HepG2 (cell line): ENCODE results near the gene HS3ST3B1. TPM values are rescaled to one million over a fixed set of nuclear protein-coding genes. Genes with fewer than 3 reads are reported as not detected.

ENCODE experiments used
- ATF4 ChIP-seq, 2 experiments: fragments of 450-650 bp in 1 of 2; sonication (generic) in 1 of 2; formaldehyde crosslinking; IDR thresholded peaks; 2 replicates each; pipeline versions ENCODE4 v1.5.0 to v1.8.0; 2020 to 2022; ENCODE audit warnings: mild to moderate bottlenecking in 1 of 2, missing genetic modification reagents in 1 of 2
- CERS6 ChIP-seq: sonication (generic); formaldehyde crosslinking; IDR thresholded peaks from 2 replicates; pipeline ENCODE4 v1.5.0; 2020; ENCODE audit warnings: missing genetic modification reagents
- CHCHD3 ChIP-seq: sonication (generic); formaldehyde crosslinking; IDR thresholded peaks from 2 replicates; pipeline ENCODE4 v1.8.0; 2022; ENCODE audit warnings: mild to moderate bottlenecking, missing genetic modification reagents, moderate library complexity
- FOXC1 ChIP-seq: sonication (generic); formaldehyde crosslinking; IDR thresholded peaks from 2 replicates; pipeline ENCODE4 v1.8.0; 2022; ENCODE audit warnings: mild to moderate bottlenecking, missing genetic modification reagents, borderline replicate concordance
- HMGXB3 ChIP-seq: sonication (generic); formaldehyde crosslinking; IDR thresholded peaks from 2 replicates; pipeline ENCODE4 v1.4.0; 2020; ENCODE audit warnings: missing genetic modification reagents, borderline replicate concordance
- KDM5B ChIP-seq: sonication (generic); formaldehyde crosslinking; IDR thresholded peaks from 2 replicates; pipeline ENCODE4 v1.4.0; 2020; ENCODE audit warnings: missing genetic modification reagents, mild to moderate bottlenecking, borderline replicate concordance
- KLF11 ChIP-seq: IDR thresholded peaks from 2 replicates; pipeline ENCODE4 v1.6.1; 2016; ENCODE audit warnings: missing compliant biosample characterization
- MAFG ChIP-seq: sonication (generic); formaldehyde crosslinking; IDR thresholded peaks from 2 replicates; pipeline ENCODE4 v1.5.1; 2020; ENCODE audit warnings: mild to moderate bottlenecking, missing genetic modification reagents
- RAD21 ChIP-seq: fragments of 450-650 bp; formaldehyde crosslinking; IDR thresholded peaks from 2 replicates; pipeline ENCODE4 v1.5.0; 2020; ENCODE audit warnings: mild to moderate bottlenecking
- REXO4 ChIP-seq: sonication (generic); formaldehyde crosslinking; IDR thresholded peaks from 2 replicates; pipeline ENCODE4 v1.8.0; 2022; ENCODE audit warnings: missing genetic modification reagents, mild to moderate bottlenecking, borderline replicate concordance
- SRF ChIP-seq: IDR thresholded peaks from 2 replicates; pipeline ENCODE4 v1.6.1; 2011; ENCODE audit warnings: mild to moderate bottlenecking, low read depth, low read length, moderate library complexity
- SRSF4 ChIP-seq: fragments of 200-400 bp; formaldehyde crosslinking; IDR thresholded peaks from one replicate; pipeline ENCODE4 v1.6.1; 2018; ENCODE audit warnings: mild to moderate bottlenecking, low read depth, low read length, moderate library complexity; ENCODE audit not compliant: poor library complexity, severe bottlenecking
- SSRP1 ChIP-seq: IDR thresholded peaks from 2 replicates; pipeline ENCODE4 v1.6.1; 2016; ENCODE audit warnings: control low read depth
- TP53 ChIP-seq: sonication (generic); formaldehyde crosslinking; conservative IDR thresholded peaks from 2 replicates; pipeline ENCODE4 v1.4.0; 2020; ENCODE audit warnings: missing genetic modification reagents
- ZFP36L2 ChIP-seq: sonication (generic); formaldehyde crosslinking; IDR thresholded peaks from 2 replicates; pipeline ENCODE4 v1.4.0; 2020; ENCODE audit warnings: missing genetic modification reagents
- ZFP82 ChIP-seq: sonication (generic); formaldehyde crosslinking; IDR thresholded peaks from 2 replicates; pipeline ENCODE4 v1.5.1; 2020; ENCODE audit warnings: mild to moderate bottlenecking, missing genetic modification reagents, borderline replicate concordance
- ZMYM3 ChIP-seq: sonication (generic); formaldehyde crosslinking; IDR thresholded peaks from 2 replicates; pipeline ENCODE4 v1.5.1; 2020; ENCODE audit warnings: mild to moderate bottlenecking, missing genetic modification reagents
- ZNF224 ChIP-seq: sonication (generic); formaldehyde crosslinking; IDR thresholded peaks from 2 replicates; pipeline ENCODE4 v1.5.0; 2020; ENCODE audit warnings: mild to moderate bottlenecking, missing genetic modification reagents
- ZNF230 ChIP-seq: sonication (generic); formaldehyde crosslinking; IDR thresholded peaks from 2 replicates; pipeline ENCODE4 v1.4.0; 2020; ENCODE audit warnings: mild to moderate bottlenecking, missing genetic modification reagents
- ZNF232 ChIP-seq: sonication (generic); formaldehyde crosslinking; IDR thresholded peaks from 2 replicates; pipeline ENCODE4 v1.4.0; 2020; ENCODE audit warnings: missing genetic modification reagents, borderline replicate concordance
- ZNF335 ChIP-seq: sonication (generic); formaldehyde crosslinking; IDR thresholded peaks from 2 replicates; pipeline ENCODE4 v1.4.0; 2020; ENCODE audit warnings: missing genetic modification reagents
- ZNF343 ChIP-seq: sonication (generic); formaldehyde crosslinking; IDR thresholded peaks from 2 replicates; pipeline ENCODE4 v1.4.0; 2020; ENCODE audit warnings: mild to moderate bottlenecking, missing genetic modification reagents
- ZNF484 ChIP-seq: sonication (generic); formaldehyde crosslinking; IDR thresholded peaks from 2 replicates; pipeline ENCODE4 v1.5.1; 2020; ENCODE audit warnings: mild to moderate bottlenecking, low read depth, missing genetic modification reagents, borderline replicate concordance
- ZNF772 ChIP-seq: sonication (generic); formaldehyde crosslinking; IDR thresholded peaks from 2 replicates; pipeline ENCODE4 v1.5.0; 2020; ENCODE audit warnings: mild to moderate bottlenecking, missing genetic modification reagents
- ZNF773 ChIP-seq: sonication (generic); formaldehyde crosslinking; IDR thresholded peaks from 2 replicates; pipeline ENCODE4 v1.4.0; 2020; ENCODE audit warnings: missing genetic modification reagents, borderline replicate concordance
- polyA plus RNA-seq, 8 experiments: library from polyadenylated mRNA; depleted of rRNA in 3 of 8; stranded (reverse) in 7 of 8; unstranded in 1 of 8; fragments of >200 nt; fragmentation: Illumina TruSeq in 4 of 8; extraction: Trizol in 4 of 8; gene quantifications; 2 replicates each; pipeline versions ENCODE4 v1.2.1 to v1.2.3, GENCODE V29; 2011 to 2016; ENCODE audit warnings: low read depth in 4 of 8, missing spikeins in 1 of 8, mixed read lengths in 1 of 8; ENCODE audit not compliant: insufficient read depth in 1 of 8
- total RNA-seq, 5 experiments: library from RNA; depleted of rRNA; stranded (reverse); fragments of >200 nt; fragmentation: Illumina TruSeq; extraction: Trizol; gene quantifications; 2 replicates each; pipeline ENCODE4 v1.2.3, GENCODE V29; 2016; ENCODE audit warnings: low read depth in 1 of 5

HS3ST3B1 gene
- total and polyA plus RNA-seq, 2 of the 13 experiments (the other 11 are each of a cell fraction or from before 2014, with no cell fraction given), result 15.7 to 39.5 TPM

GRCh38 chr17:14308965-14309879 is 8.3 kb downstream of the HS3ST3B1 start (continued):
- TF ChIP-seq HMGXB3 (CRISPR knock-in tag) (no peak), RAD21 (CRISPR knock-in tag) (no peak; the same call in 1 of the 2 replicates), ZNF772 (CRISPR knock-in tag) (peak; percentile 94), KLF11 (CRISPR knock-in tag) (no peak), ZNF773 (CRISPR knock-in tag) (no peak), REXO4 (CRISPR knock-in tag) (no peak), FOXC1 (CRISPR knock-in tag) (0 out of 2 replicates have a peak, but pooled peaks have one; percentile 60), ZNF343 (CRISPR knock-in tag) (peak; percentile 82; the same call in 1 of the 2 replicates), CERS6 (CRISPR knock-in tag) (no peak), CHCHD3 (CRISPR knock-in tag) (no peak), SRF (no peak), SRSF4 (no peak), ZNF230 (CRISPR knock-in tag) (peak; percentile 68; the same call in 1 of the 2 replicates), ZNF335 (CRISPR knock-in tag) (no peak), ZFP82 (CRISPR knock-in tag) (peak; percentile 85; the same call in 1 of the 2 replicates), ZNF484 (no peak), MAFG (CRISPR knock-in tag) (no peak), ZNF224 (CRISPR knock-in tag) (no peak; the same call in 1 of the 2 replicates), ZNF232 (CRISPR knock-in tag) (no peak; the same call in 1 of the 2 replicates), ZMYM3 (CRISPR knock-in tag) (peak; percentile 49), SSRP1 (CRISPR knock-in tag) (no peak), ATF4 (CRISPR knock-in tag; IDR thresholded peaks at IDR 0.05) (no peak), KDM5B (CRISPR knock-in tag) (peak; percentile 97), ZFP36L2 (CRISPR knock-in tag) (no peak), TP53 (CRISPR knock-in tag) (no peak)
